Retinal pigment epithelial cell (primary cell): Measurements from ENCODE around the gene MDN1.

Experiments used
- DNase-seq: peaks from one replicate; pipeline ENCODE4 v3.0.0-alpha.2; 2010; ENCODE audit warnings: low read depth
- H3K4me3 ChIP-seq: 2 replicates; pipeline ENCODE4 v1.5.1; 2011; ENCODE audit warnings: mild to moderate bottlenecking, low read length, control low read depth, moderate library complexity
- TF ChIP-seq, protein P1 (sequence below): conservative IDR thresholded peaks from 2 replicates; pipeline ENCODE4 v1.5.1; 2011; ENCODE audit warnings: low read depth, low read length, control low read depth, inconsistent platforms

Gene MDN1

GRCh38 chr6:89807581-89807980, 12.0 kb downstream of the MDN1 start:
- no peak for DNase-seq
- TF ChIP-seq, protein P1, sequence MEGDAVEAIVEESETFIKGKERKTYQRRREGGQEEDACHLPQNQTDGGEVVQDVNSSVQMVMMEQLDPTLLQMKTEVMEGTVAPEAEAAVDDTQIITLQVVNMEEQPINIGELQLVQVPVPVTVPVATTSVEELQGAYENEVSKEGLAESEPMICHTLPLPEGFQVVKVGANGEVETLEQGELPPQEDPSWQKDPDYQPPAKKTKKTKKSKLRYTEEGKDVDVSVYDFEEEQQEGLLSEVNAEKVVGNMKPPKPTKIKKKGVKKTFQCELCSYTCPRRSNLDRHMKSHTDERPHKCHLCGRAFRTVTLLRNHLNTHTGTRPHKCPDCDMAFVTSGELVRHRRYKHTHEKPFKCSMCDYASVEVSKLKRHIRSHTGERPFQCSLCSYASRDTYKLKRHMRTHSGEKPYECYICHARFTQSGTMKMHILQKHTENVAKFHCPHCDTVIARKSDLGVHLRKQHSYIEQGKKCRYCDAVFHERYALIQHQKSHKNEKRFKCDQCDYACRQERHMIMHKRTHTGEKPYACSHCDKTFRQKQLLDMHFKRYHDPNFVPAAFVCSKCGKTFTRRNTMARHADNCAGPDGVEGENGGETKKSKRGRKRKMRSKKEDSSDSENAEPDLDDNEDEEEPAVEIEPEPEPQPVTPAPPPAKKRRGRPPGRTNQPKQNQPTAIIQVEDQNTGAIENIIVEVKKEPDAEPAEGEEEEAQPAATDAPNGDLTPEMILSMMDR = no peak
- no peak overlapping the region for H3K4me3 ChIP-seq

DNA sequence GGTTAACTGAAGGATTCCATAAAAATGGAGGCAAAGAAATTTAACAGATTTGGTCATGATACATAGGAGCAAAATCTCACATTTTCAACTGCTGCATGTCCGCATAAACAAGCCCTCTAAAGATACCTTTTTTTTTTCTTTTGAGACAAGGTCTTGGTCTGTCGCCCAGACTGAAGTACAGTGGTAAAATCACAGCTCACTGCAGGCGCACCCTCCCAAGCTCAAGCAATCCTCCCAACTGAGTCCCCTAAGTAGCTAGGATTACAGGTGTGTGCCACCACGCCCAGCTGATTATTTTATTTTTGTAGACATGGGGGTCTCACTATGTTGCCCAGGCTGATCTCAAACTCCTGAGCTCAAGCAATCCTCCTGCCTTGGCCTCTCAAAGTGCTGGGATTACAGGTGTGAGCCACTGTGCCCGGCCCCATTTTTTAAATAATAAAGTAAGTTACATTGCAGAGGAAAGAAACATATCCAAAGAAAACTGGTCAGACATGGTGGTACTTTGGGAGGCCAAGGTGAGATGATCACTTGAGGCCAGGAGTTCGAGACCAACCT, 13.7 kb downstream of the MDN1 start:
- no peak overlapping the region for H3K4me3 ChIP-seq
- TF ChIP-seq, protein P1 = no peak
- DNase-seq = no peak

DNA sequence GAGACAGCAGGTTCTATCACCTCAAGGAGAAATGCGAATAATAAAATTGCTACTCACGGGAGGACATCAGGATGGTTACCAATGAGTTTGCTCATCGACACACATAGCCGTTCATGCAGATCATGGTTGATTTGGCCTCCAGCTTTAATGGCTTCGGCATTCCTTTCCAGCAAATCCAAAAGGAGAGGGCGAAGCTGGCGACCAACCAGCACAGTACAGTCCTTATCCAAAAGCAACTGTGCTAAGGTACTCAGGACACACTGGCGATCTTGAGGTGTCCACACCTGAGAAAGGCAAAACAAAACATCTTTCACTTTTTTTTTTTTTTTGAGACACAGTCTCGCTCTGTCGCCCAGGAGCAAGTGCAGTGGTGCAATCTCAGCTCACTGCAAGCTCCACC, 16.3 kb downstream of the MDN1 start:
- TF ChIP-seq, protein P1 = no peak
- H3K4me3 ChIP-seq = no peak overlapping the region

DNA sequence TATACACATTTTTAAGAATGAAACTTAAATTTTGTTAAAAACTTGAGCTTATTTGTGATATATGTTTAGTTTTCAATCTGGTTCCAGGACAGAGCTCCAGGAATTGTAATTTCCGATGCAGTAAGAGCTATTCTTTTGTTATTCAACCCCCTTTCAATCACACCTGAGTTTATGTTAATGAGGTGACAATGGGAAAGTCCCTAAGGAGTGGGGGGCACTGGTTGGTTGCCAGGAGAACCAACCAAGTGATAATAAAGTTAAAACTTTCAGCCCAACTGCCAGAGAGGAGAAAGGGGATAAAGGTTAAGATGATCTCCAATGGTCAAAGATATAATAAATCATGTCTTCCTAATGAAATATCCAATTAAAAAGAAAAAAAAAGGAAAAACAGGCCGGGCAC, 19.8 kb downstream of the MDN1 start:
- no peak for DNase-seq
- TF ChIP-seq, protein P1 = no peak

More for the DNA sequence above, 16.3 kb downstream of the MDN1 start:
- no peak for DNase-seq

DNA sequence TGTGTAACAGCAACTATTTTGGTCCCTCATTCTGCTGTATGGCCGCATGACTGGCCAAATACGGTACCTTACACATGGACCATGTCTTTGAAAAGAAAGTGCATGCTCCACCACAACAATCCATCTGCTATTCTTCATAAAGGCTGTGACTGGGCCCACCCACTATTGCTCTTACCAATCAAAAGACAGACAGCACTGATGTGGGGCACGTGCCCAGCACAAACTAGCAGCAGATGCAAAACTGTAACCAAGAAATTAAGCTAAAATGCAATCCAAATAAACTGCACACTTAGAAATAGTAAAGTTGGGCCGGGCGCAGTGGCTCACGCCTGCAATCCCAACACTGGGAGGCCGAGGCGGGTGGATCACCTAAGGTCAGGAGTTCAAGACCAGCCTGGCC, 20.5 kb downstream of the MDN1 start:
- no peak overlapping the region for H3K4me3 ChIP-seq
- no peak for DNase-seq
- TF ChIP-seq, protein P1 = no peak

More for the DNA sequence above, 19.8 kb downstream of the MDN1 start:
- H3K4me3 ChIP-seq = no peak overlapping the region

DNA sequence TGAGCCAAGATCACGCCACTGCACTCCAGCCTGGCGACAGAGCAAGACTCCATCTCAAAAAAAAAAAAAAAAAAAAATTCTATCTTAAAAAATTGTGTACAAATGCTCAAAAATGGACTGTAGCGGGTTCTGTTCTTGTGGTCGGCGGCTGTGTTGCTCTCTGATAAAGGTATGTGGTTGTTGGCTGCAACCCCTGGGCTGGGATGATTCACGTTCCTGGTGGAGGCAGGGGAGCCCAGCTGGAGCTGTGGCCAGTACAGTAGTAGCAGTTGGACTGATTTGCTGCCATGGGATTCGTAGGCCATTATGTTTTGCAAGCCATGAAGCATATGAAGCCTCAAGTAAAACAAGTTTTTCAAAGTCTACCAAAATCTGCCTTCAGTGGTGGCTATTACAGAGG, 22.3 kb downstream of the MDN1 start:
- TF ChIP-seq, protein P1 = no peak
- no peak for DNase-seq
- no peak overlapping the region for H3K4me3 ChIP-seq

GRCh38 chr6:89794324-89794723, 25.3 kb downstream of the MDN1 start:
- TF ChIP-seq, protein P1 = no peak
- no peak for DNase-seq
- no peak overlapping the region for H3K4me3 ChIP-seq
